ENCODE results near the gene INTS13.

- TF ChIP-seq POLR2A (IDR thresholded peaks at IDR 0.05) (no peak), CTCF (IDR thresholded peaks at IDR 0.05) (no peak)
Measured at GRCh38 chr12:26869908-26870459, 67.8 kb downstream of the INTS13 start.
